Activated CD8-positive, alpha-beta T cell treated with anti-CD3 and anti-CD28 coated beads for 36 hours (primary cell): ENCODE measurements around the gene ACSF2. TPM values are rescaled to one million over a fixed set of nuclear protein-coding genes. Genes with fewer than 3 reads are reported as not detected.

Source experiments
- ATAC-seq: fragments of 200-7000 bp; cut with Tn5 transposase; one replicate; pipeline ENCODE4 v1.10.0; 2021; ENCODE audit warnings: mild to moderate bottlenecking, moderate library complexity
- CTCF ChIA-PET: fragments of 350-600 bp; sonication (Branson Sonifier 250); formaldehyde crosslinking; loops from one replicate; lab custom pipeline; 2021; ENCODE audit warnings: antibody characterized with exemption; lab: Charles Lee
- POLR2A ChIA-PET: fragments of 350-600 bp; sonication (Branson Sonifier 250); formaldehyde crosslinking; loops from one replicate; lab custom pipeline; 2021; ENCODE audit warnings: antibody characterized with exemption; lab: Charles Lee
- DNase-seq: peaks from one replicate; pipeline ENCODE4 v3.0.0-alpha.2; 2020
- H3K27ac Mint-ChIP-seq: one replicate; pipeline ENCODE4 v1.8.0; 2021; ENCODE audit warnings: mild to moderate bottlenecking, mixed read lengths
- H3K27me3 Mint-ChIP-seq: one replicate; pipeline ENCODE4 v1.8.0; 2021; ENCODE audit warnings: mixed read lengths
- H3K36me3 Mint-ChIP-seq: one replicate; pipeline ENCODE4 v1.8.0; 2021; ENCODE audit warnings: low read depth, mixed read lengths
- H3K4me1 Mint-ChIP-seq: one replicate; pipeline ENCODE4 v1.8.0; 2021; ENCODE audit warnings: low read depth, mixed read lengths
- H3K4me3 Mint-ChIP-seq: one replicate; pipeline ENCODE4 v1.8.0; 2021; ENCODE audit warnings: mild to moderate bottlenecking, moderate library complexity, mixed read lengths
- H3K9me3 Mint-ChIP-seq: one replicate; pipeline ENCODE4 v1.8.0; 2021; ENCODE audit warnings: mixed read lengths
- CTCF ChIP-seq: fragments of 200-600 bp; IDR thresholded peaks from one replicate; pipeline ENCODE4 v1.8.0; 2022; ENCODE audit warnings: antibody characterized with exemption, mild to moderate bottlenecking
- intact Hi-C: fragments of 100-400 bp; cut with micrococcal nuclease; formaldehyde crosslinking; loops from one replicate; pipeline ENCODE4 v1.10.0; 2022
- total RNA-seq, 2 experiments: library from RNA; stranded (reverse); gene quantifications; one replicate each; pipeline ENCODE4 v1.2.3, GENCODE V29; 2021

The ACSF2 gene
- total RNA-seq, 2 experiments from 2014 or later, result 14.5 to 17.5 TPM

GRCh38 chr17:50439008-50439407 is 13.0 kb downstream of the ACSF2 start:
- ChIA-PET CTCF (interaction anchor here (1.4 kb wide), 1 partner anchor 10 kb away, joined by 5 read pairs; no protein-coding TSS in a partner anchor), POLR2A (no interaction called here)
- no peaks in the 10 kb centered on the region for H3K36me3 Mint-ChIP-seq
- H3K27me3 Mint-ChIP-seq, result no peaks in the 10 kb centered on the region
- H3K9me3 Mint-ChIP-seq, result no peaks in the 10 kb centered on the region
- no peak for DNase-seq
- ATAC-seq, result no peak
- H3K4me1 Mint-ChIP-seq, result no peaks in the 10 kb centered on the region
- intact Hi-C loops, result no loop called here
- TF ChIP-seq CTCF, result no peak
- no peak overlapping the region for H3K4me3 Mint-ChIP-seq
- H3K27ac Mint-ChIP-seq, result no peak overlapping the region

GRCh38 chr17:50440172-50440837 is 14.3 kb downstream of the ACSF2 start:
- Mint-ChIP-seq H3K27me3 (no peaks in the 10 kb centered on the region), H3K9me3 (no peaks in the 10 kb centered on the region), H3K36me3 (no peaks in the 10 kb centered on the region), H3K27ac (no peak overlapping the region), H3K4me1 (no peaks in the 10 kb centered on the region), H3K4me3 (no peak overlapping the region)
- TF ChIP-seq CTCF, result no peak
- no peak for DNase-seq
- POLR2A ChIA-PET, result no interaction called here
- CTCF ChIA-PET, result interaction anchor here (1.4 kb wide), 1 partner anchor 79 kb away, joined by 4 read pairs; no protein-coding TSS in a partner anchor
- ATAC-seq, result no peak
- intact Hi-C loops, result no loop called here

GRCh38 chr17:50440838-50441829 is 15.1 kb downstream of the ACSF2 start:
- CTCF ChIA-PET, result interaction anchor here (1.4 to 1.5 kb wide), 2 partner anchors 44 to 79 kb away, joined by 3 to 4 read pairs; partner anchors contain the start of gene LRRC59
- Mint-ChIP-seq H3K27ac (no peak overlapping the region), H3K36me3 (no peaks in the 10 kb centered on the region), H3K4me1 (no peaks in the 10 kb centered on the region), H3K9me3 (no peaks in the 10 kb centered on the region), H3K27me3 (no peaks in the 10 kb centered on the region), H3K4me3 (no peak overlapping the region)
- no peak for TF ChIP-seq CTCF
- ATAC-seq, result no peak
- intact Hi-C loops, result no loop called here
- POLR2A ChIA-PET, result interaction anchor here (1.7 kb wide), 1 partner anchor 12 kb away, joined by 4 read pairs; no protein-coding TSS in a partner anchor
- DNase-seq, result no peak

GRCh38 chr17:50443505-50443974 is 17.5 kb downstream of the ACSF2 start:
- no peak for ATAC-seq
- POLR2A ChIA-PET, result no interaction called here
- Mint-ChIP-seq H3K9me3 (no peaks in the 10 kb centered on the region), H3K27me3 (no peaks in the 10 kb centered on the region), H3K36me3 (no peaks in the 10 kb centered on the region), H3K27ac (no peak overlapping the region), H3K4me1 (no peaks in the 10 kb centered on the region), H3K4me3 (no peak overlapping the region)
- CTCF ChIA-PET, result interaction anchor here (0.9 to 1.6 kb wide), 4 partner anchors 13 to 243 kb away, joined by 3 to 7 read pairs (median 5); partner anchors contain the start of gene LRRC59
- intact Hi-C loops, result no loop called here
- DNase-seq, result no peak
- TF ChIP-seq CTCF, result no peak
